H1 (cell line): ENCODE results near the gene RAPGEF1. TPM values are rescaled to one million over a fixed set of nuclear protein-coding genes. Genes with fewer than 3 reads are reported as not detected.

Source experiments
- CTCF ChIA-PET: fragments of 300-600 bp; sonication (Branson Sonifier 250); formaldehyde crosslinking; loops from one replicate; lab custom pipeline; 2021; ENCODE audit not compliant: partially characterized antibody; lab: Charles Lee
- POLR2A ChIA-PET: fragments of 300-600 bp; sonication (Branson Sonifier 250); formaldehyde crosslinking; loops from one replicate; lab custom pipeline; 2021; ENCODE audit warnings: inconsistent platforms; ENCODE audit not compliant: partially characterized antibody; lab: Charles Lee
- DNase-seq, 2 experiments: peaks; one replicate each; pipeline versions ENCODE4 v3.0.0 to v3.0.0-alpha.2; 2010 to 2022; ENCODE audit warnings: low spot score in 2 of 2, low read depth in 1 of 2, mixed read lengths in 1 of 2
- FAIRE-seq: peaks from 2 replicates; lab custom pipeline; 2011; peaks lifted over from hg19 to GRCh38; lab: Jason Lieb, UNC
- H2AFZ ChIP-seq: 2 replicates; pipeline ENCODE4 v1.8.1; 2012; ENCODE audit warnings: low read length, inconsistent platforms
- H2AK5ac ChIP-seq: 2 replicates; pipeline ENCODE4 v1.6.1; 2013; ENCODE audit warnings: low read depth, low read length
- H2BK120ac ChIP-seq: replicated peaks from 2 replicates; pipeline ENCODE3; 2013; ENCODE audit warnings: low read depth, low read length, inconsistent platforms
- H2BK12ac ChIP-seq: 2 replicates; pipeline ENCODE4 v1.6.1; 2013; ENCODE audit warnings: low read depth, low read length
- H2BK15ac ChIP-seq: 2 replicates; pipeline ENCODE4 v1.6.1; 2013; ENCODE audit warnings: low read length
- H2BK20ac ChIP-seq: 2 replicates; pipeline ENCODE4 v1.6.1; 2013; ENCODE audit warnings: low read length
- H2BK5ac ChIP-seq: 2 replicates; pipeline ENCODE4 v1.6.1; 2013; ENCODE audit warnings: low read depth, low read length
- H3K14ac ChIP-seq: 2 replicates; pipeline ENCODE4 v1.6.1; 2013; ENCODE audit warnings: inconsistent platforms; ENCODE audit not compliant: insufficient read length
- H3K18ac ChIP-seq: 2 replicates; pipeline ENCODE4 v1.6.1; 2013; ENCODE audit warnings: low read length; ENCODE audit errors: extremely low read depth
- H3K23ac ChIP-seq: 2 replicates; pipeline ENCODE4 v1.6.1; 2013; ENCODE audit warnings: inconsistent platforms; ENCODE audit not compliant: insufficient read length
- H3K23me2 ChIP-seq: 2 replicates; pipeline ENCODE4 v1.6.1; 2013; ENCODE audit warnings: low read depth, low read length
- H3K27ac ChIP-seq: 2 replicates; pipeline ENCODE4 v1.6.1; 2011; ENCODE audit warnings: low read depth, low read length, inconsistent platforms
- H3K27me3 ChIP-seq, 4 experiments: replicated peaks in 1 of 4; 1 replicate in 1 of 4; 2 replicates in 3 of 4; pipeline versions ENCODE4 v1.6.1 to v1.8.1; 2011 to 2013; ENCODE audit warnings: low read length in 3 of 4, mild to moderate bottlenecking in 3 of 4, inconsistent platforms in 2 of 4, mixed read lengths in 2 of 4, moderate library complexity in 1 of 4; ENCODE audit not compliant: control insufficient read depth in 3 of 4, insufficient read depth in 3 of 4; ENCODE audit errors: extremely low read depth in 1 of 4
- H3K36me3 ChIP-seq, 4 experiments: 2 replicates each; pipeline versions ENCODE4 v1.6.1 to v1.8.1; 2011 to 2013; ENCODE audit warnings: mild to moderate bottlenecking in 4 of 4, low read length in 3 of 4, moderate library complexity in 2 of 4, control low read depth in 1 of 4, inconsistent platforms in 1 of 4; ENCODE audit not compliant: insufficient read depth in 4 of 4, control insufficient read depth in 2 of 4
- H3K4ac ChIP-seq: replicated peaks from 2 replicates; pipeline ENCODE3; 2013; ENCODE audit warnings: low read length, low read depth, mixed read lengths, inconsistent platforms; ENCODE audit not compliant: insufficient read length
- H3K4me1 ChIP-seq, 4 experiments: replicated peaks in 1 of 4; 1 replicate in 1 of 4; 2 replicates in 3 of 4; pipeline versions ENCODE4 v1.6.1 to v1.8.1; 2011 to 2013; ENCODE audit warnings: low read length in 3 of 4, inconsistent platforms in 2 of 4, mixed read lengths in 1 of 4; ENCODE audit not compliant: insufficient read depth in 4 of 4, control insufficient read depth in 3 of 4
- H3K4me2 ChIP-seq, 2 experiments: 2 replicates each; pipeline versions ENCODE4 v1.6.1 to v1.8.1; 2011 to 2013; ENCODE audit warnings: low read depth in 2 of 2, low read length in 2 of 2, control low read depth in 1 of 2, inconsistent platforms in 1 of 2, mild to moderate bottlenecking in 1 of 2; ENCODE audit not compliant: insufficient read depth in 1 of 2
- H3K4me3 ChIP-seq, 4 experiments: fragments of 200-600, 300-600 bp in 1 of 4; sonication (generic), shearing (Covaris generic), sonication (Bioruptor Twin) in 1 of 4; 2 replicates each; pipeline versions ENCODE4 v1.5.1 to v1.8.1; 2011 to 2016; ENCODE audit warnings: low read length in 4 of 4, low read depth in 3 of 4, control low read depth in 2 of 4, inconsistent platforms in 2 of 4, mild to moderate bottlenecking in 2 of 4, mixed read lengths in 1 of 4, moderate library complexity in 1 of 4; ENCODE audit not compliant: insufficient read depth in 2 of 4; ENCODE audit errors: extremely low read depth in 1 of 4
- H3K56ac ChIP-seq: replicated peaks from 2 replicates; pipeline ENCODE3; 2013; ENCODE audit warnings: low read depth, mild to moderate bottlenecking, mixed read lengths, low read length, inconsistent platforms; ENCODE audit not compliant: insufficient read length
- H3K79me1 ChIP-seq: 2 replicates; pipeline ENCODE4 v1.6.1; 2013; ENCODE audit warnings: low read depth, low read length, control low read depth
- H3K79me2 ChIP-seq, 2 experiments: 2 replicates each; pipeline versions ENCODE4 v1.6.1 to v1.8.1; 2012 to 2013; ENCODE audit warnings: low read length in 2 of 2, mild to moderate bottlenecking in 2 of 2, inconsistent platforms in 1 of 2; ENCODE audit not compliant: insufficient read depth in 2 of 2, control insufficient read depth in 1 of 2
- H3K9ac ChIP-seq, 4 experiments: replicated peaks in 1 of 4; 1 replicate in 1 of 4; 2 replicates in 3 of 4; pipeline versions ENCODE4 v1.6.1 to v1.8.1; 2011 to 2013; ENCODE audit warnings: low read depth in 3 of 4, low read length in 3 of 4, control low read depth in 2 of 4, mild to moderate bottlenecking in 2 of 4, moderate library complexity in 2 of 4, inconsistent platforms in 1 of 4; ENCODE audit errors: extremely low read depth in 1 of 4
- H3K9me3 ChIP-seq, 2 experiments: 2 replicates each; pipeline versions ENCODE4 v1.6.1 to v1.8.1; 2012 to 2013; ENCODE audit warnings: mild to moderate bottlenecking in 2 of 2, moderate library complexity in 2 of 2, control low read depth in 1 of 2, inconsistent platforms in 1 of 2, low read depth in 1 of 2, low read length in 1 of 2, mixed read lengths in 1 of 2; ENCODE audit not compliant: insufficient read depth in 2 of 2
- H4K20me1 ChIP-seq, 2 experiments: replicated peaks in 1 of 2; 2 replicates each; pipeline versions ENCODE3 to v1.8.1; 2011 to 2013; ENCODE audit warnings: inconsistent platforms in 2 of 2, low read length in 2 of 2, mild to moderate bottlenecking in 1 of 2; ENCODE audit not compliant: insufficient read depth in 2 of 2, control insufficient read depth in 1 of 2
- H4K5ac ChIP-seq: 2 replicates; pipeline ENCODE4 v1.6.1; 2013; ENCODE audit warnings: low read length, low read depth, mixed read lengths, inconsistent platforms; ENCODE audit not compliant: insufficient read length
- H4K8ac ChIP-seq: 2 replicates; pipeline ENCODE4 v1.8.0; 2013; ENCODE audit warnings: mild to moderate bottlenecking, moderate library complexity, low read length, inconsistent platforms; ENCODE audit not compliant: insufficient read depth; ENCODE audit errors: extremely low read depth
- H4K91ac ChIP-seq: replicated peaks from 2 replicates; pipeline ENCODE3; 2013; ENCODE audit warnings: low read length, mixed read lengths, inconsistent platforms; ENCODE audit not compliant: insufficient read length
- GTF2F1 ChIP-seq: IDR thresholded peaks from 2 replicates; pipeline ENCODE4 v1.6.1; 2012; ENCODE audit warnings: low read depth, low read length, improper control_type of control experiment, borderline replicate concordance
- RAD21 ChIP-seq, 2 experiments: IDR thresholded peaks in 1 of 2; conservative IDR thresholded peaks in 1 of 2; 2 replicates each; pipeline ENCODE4 v1.6.1; 2011; ENCODE audit warnings: low read depth in 2 of 2, low read length in 2 of 2, improper control_type of control experiment in 1 of 2, inconsistent platforms in 1 of 2, mild to moderate bottlenecking in 1 of 2, moderate library complexity in 1 of 2
- WGBS, 2 experiments: shearing (Covaris generic) in 1 of 2; methylation state at CpG; one replicate each; pipeline versions ENCODE4 v1.1.6 to v1.1.7; 2013 to 2015; ENCODE audit warnings: low lambda C conversion rate in 2 of 2, mixed read lengths in 2 of 2, inconsistent platforms in 1 of 2, low coverage in 1 of 2, missing lambda C conversion rate in 1 of 2; ENCODE audit not compliant: insufficient replicate concordance in 2 of 2, insufficient coverage in 1 of 2, insufficient read length in 1 of 2; ENCODE audit errors: extremely low coverage in 1 of 2, missing lambda C conversion rate in 1 of 2; 5-methylcytosine and 5-hydroxymethylcytosine counted together
- polyA plus RNA-seq, 7 experiments: library from polyadenylated mRNA; depleted of rRNA in 3 of 7; stranded (reverse) in 5 of 7; unstranded in 2 of 7; fragments of >200 nt in 5 of 7; fragments of 200-250 nt in 2 of 7; gene quantifications; 1 replicate in 5 of 7; 2 replicates in 1 of 7; 4 replicates in 1 of 7; pipeline versions ENCODE4 v1.2.1 to v1.2.3, GENCODE V29; 2011 to 2013; ENCODE audit warnings: missing spikeins in 2 of 7, mixed read lengths in 2 of 7
- total RNA-seq: library from RNA; stranded (reverse); fragmentation: NEBNext Ultra II Directional; extraction: Animal tissue kit (Norgen Biotek cat#: 25700); gene quantifications from 2 replicates; pipeline ENCODE4 v1.2.1, GENCODE V29; 2021
- TF ChIP-seq, protein P1 (sequence below), 3 experiments: IDR thresholded peaks; 1 replicate in 2 of 3; 2 replicates in 1 of 3; pipeline versions ENCODE4 v1.5.1 to v1.6.1; 2011; ENCODE audit warnings: low read length in 3 of 3, mild to moderate bottlenecking in 3 of 3, inconsistent platforms in 2 of 3, low read depth in 1 of 3, moderate library complexity in 1 of 3; ENCODE audit not compliant: insufficient read depth in 1 of 3; ENCODE audit errors: control extremely low read depth in 1 of 3

Gene RAPGEF1
- total and polyA plus RNA-seq, 2 of the 8 experiments (the other 6 are each of a cell fraction or from before 2014, with no cell fraction given): 29.7 to 78.9 TPM

DNA sequence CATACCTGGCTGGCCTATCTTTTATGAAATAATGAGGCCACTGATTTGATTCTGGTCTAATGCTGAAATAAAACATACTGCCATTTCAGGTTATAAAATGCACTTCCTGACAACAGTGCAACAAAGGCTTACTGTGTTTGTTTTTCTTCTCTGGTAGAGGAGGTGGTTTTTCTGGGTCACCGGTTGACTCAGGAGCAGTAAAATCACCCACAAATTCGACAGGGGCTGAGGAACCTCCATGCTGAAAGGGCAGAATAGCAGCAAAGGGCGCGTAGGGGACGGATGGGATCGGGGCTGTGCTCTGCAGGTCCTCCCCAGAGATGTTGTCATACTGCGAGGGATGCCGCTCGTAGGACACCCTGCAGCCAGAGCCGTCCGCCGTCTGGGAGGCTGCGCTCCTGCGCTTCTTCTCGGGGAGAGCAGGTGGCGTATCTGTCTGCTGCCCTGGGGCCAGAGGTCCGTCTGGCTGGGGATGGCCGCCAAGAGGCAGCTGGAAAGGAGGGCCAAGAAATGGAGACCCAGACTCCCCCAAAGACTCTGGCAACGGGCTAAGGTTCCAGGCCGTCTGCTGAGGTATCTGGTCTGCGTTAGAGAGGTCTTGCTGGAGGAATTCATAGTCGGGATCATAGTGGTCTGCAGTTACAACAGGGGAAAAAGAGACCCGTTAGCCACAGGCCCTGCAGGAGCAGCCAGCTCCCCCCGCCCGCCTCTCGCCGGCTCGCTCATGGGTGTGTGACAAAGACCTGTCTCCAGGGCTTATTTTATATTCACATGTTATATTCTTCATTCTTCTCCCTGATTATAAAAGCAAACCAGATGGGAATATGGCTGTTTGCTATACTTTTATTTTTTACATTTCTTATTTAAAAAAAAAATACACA is 113.8 kb downstream of the RAPGEF1 start:
- H2BK120ac ChIP-seq: no peak overlapping the region
- H2BK20ac ChIP-seq: no peak overlapping the region
- TF ChIP-seq RAD21 (IDR thresholded peaks at IDR 0.05 in 1 of 2, conservative IDR thresholded peaks at IDR 0.05 in 1 of 2; ENCODE audit: low read depth in 2 of 2, low read length in 2 of 2) (peak; percentile 11 to 31; a peak in 2 of 4 replicates), GTF2F1 (no peak)
- TF ChIP-seq, protein P1, sequence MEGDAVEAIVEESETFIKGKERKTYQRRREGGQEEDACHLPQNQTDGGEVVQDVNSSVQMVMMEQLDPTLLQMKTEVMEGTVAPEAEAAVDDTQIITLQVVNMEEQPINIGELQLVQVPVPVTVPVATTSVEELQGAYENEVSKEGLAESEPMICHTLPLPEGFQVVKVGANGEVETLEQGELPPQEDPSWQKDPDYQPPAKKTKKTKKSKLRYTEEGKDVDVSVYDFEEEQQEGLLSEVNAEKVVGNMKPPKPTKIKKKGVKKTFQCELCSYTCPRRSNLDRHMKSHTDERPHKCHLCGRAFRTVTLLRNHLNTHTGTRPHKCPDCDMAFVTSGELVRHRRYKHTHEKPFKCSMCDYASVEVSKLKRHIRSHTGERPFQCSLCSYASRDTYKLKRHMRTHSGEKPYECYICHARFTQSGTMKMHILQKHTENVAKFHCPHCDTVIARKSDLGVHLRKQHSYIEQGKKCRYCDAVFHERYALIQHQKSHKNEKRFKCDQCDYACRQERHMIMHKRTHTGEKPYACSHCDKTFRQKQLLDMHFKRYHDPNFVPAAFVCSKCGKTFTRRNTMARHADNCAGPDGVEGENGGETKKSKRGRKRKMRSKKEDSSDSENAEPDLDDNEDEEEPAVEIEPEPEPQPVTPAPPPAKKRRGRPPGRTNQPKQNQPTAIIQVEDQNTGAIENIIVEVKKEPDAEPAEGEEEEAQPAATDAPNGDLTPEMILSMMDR (IDR thresholded peaks at IDR 0.05; ENCODE audit: control extremely low read depth in 1 of 3, insufficient read depth in 1 of 3, low read depth in 1 of 3, low read length in 3 of 3): 0 out of 4 replicates have a peak, but pooled peaks of 1 of the 3 experiments have one; percentile 11
- TF ChIP-seq, all 59 proteins: peak for 2
- H3K4me2 ChIP-seq: no peak overlapping the region
- H4K91ac ChIP-seq: no peak overlapping the region
- H2AFZ ChIP-seq: no peak overlapping the region
- WGBS, 2 experiments: 90% methylated on average over 28 of the region's 28 CpGs; no CpG with 5 or more reads in 1 of the 2 experiments
- no peak for FAIRE-seq
- no peak for DNase-seq
- H3K9ac ChIP-seq: no peak overlapping the region
- no peaks in the 10 kb centered on the region for H3K27me3 ChIP-seq
- peaks cover 2 to 6% of the 10 kb centered on the region in 2 experiments for H4K20me1 ChIP-seq
- H3K4me1 ChIP-seq: peaks cover 0 to 12% (median 5%) of the 10 kb centered on the region in 4 experiments; a peak in 4 of 7 replicates
- no peaks in the 10 kb centered on the region for H3K79me1 ChIP-seq
- no peak overlapping the region for H2BK12ac ChIP-seq
- no peak overlapping the region for H3K56ac ChIP-seq
- no peak overlapping the region for H2AK5ac ChIP-seq
- no peak overlapping the region for H4K8ac ChIP-seq
- no peaks in the 10 kb centered on the region for H3K9me3 ChIP-seq
- H2BK5ac ChIP-seq: no peak overlapping the region
- H3K23ac ChIP-seq: no peak overlapping the region
- H3K14ac ChIP-seq: no peak overlapping the region
- H4K5ac ChIP-seq: no peak overlapping the region
- H3K4ac ChIP-seq: no peak overlapping the region
- H3K23me2 ChIP-seq: no peaks in the 10 kb centered on the region
- ChIA-PET POLR2A (interaction anchor here (1.8 kb wide), 1 partner anchor 16 kb away, joined by 6 read pairs; no protein-coding TSS in a partner anchor), CTCF (interaction anchor here (1.2 to 6.4 kb wide), 3 partner anchors 11 to 34 kb away, joined by 3 to 33 read pairs (median 6); no protein-coding TSS in a partner anchor)
- H3K4me3 ChIP-seq: no peak overlapping the region
- peaks cover 0 to 12% (median 9%) of the 10 kb centered on the region in 4 experiments; a peak in 6 of 8 replicates for H3K36me3 ChIP-seq
- no peak overlapping the region for H3K18ac ChIP-seq
- H2BK15ac ChIP-seq: no peak overlapping the region
- no peak overlapping the region for H3K27ac ChIP-seq
- no peaks in the 10 kb centered on the region for H3K79me2 ChIP-seq
